Body of pancreas (tissue), 4 donors: ENCODE data around the gene TYRO3. TPM values are rescaled to one million over a fixed set of nuclear protein-coding genes. Genes with fewer than 3 reads are reported as not detected.
A peak's percentile ranks its signal among the peaks of the same experiment; 100 is the strongest.

ENCODE experiments used
- ATAC-seq: fragments of 150-250 bp; one replicate; pipeline ENCODE4 v1.9.1; 2016
- DNase-seq, 4 donors: peaks; one replicate each; pipeline ENCODE4 v3.0.0-alpha.2; 2019
- H3K27ac ChIP-seq, 4 donors: fragments of 200-600 bp; sonication (generic); 1 replicate in 3 of 4; 2 replicates in 1 of 4; pipeline versions ENCODE4 v1.5.1 to v1.6.1; 2016 to 2019; ENCODE audit warnings: mild to moderate bottlenecking in 1 of 4, mixed read lengths in 1 of 4, moderate library complexity in 1 of 4
- H3K27me3 ChIP-seq, 2 donors: fragments of 200-600 bp; sonication (generic); one replicate each; pipeline ENCODE4 v1.6.0; 2016; ENCODE audit warnings: mild to moderate bottlenecking in 1 of 2
- H3K36me3 ChIP-seq, 2 donors: fragments of 200-600 bp; sonication (generic); replicated peaks in 1 of 2; 2 replicates each; pipeline ENCODE4 v1.5.1; 2016; ENCODE audit warnings: low read depth in 2 of 2; ENCODE audit not compliant: insufficient read depth in 1 of 2
- H3K4me1 ChIP-seq: fragments of 200-600 bp; sonication (generic); one replicate; pipeline ENCODE4 v1.6.0; 2016
- H3K4me3 ChIP-seq, 2 donors: fragments of 200-600 bp; sonication (generic); 1 replicate in 1 of 2; 2 replicates in 1 of 2; pipeline ENCODE4 v1.5.1; 2016 to 2019
- H3K9me3 ChIP-seq, 3 donors: fragments of 200-600 bp; sonication (generic); 1 replicate in 2 of 3; 2 replicates in 1 of 3; pipeline ENCODE4 v1.5.1; 2016
- POLR2A ChIP-seq, 3 donors: fragments of 450-650 bp; IDR thresholded peaks; one replicate each; pipeline ENCODE4 v1.6.1; 2016; ENCODE audit warnings: antibody characterized with exemption in 3 of 3, mild to moderate bottlenecking in 2 of 3
- WGBS, 2 donors: methylation state at CpG; one replicate each; pipeline ENCODE4 v1.1.5; 2017; 5-methylcytosine and 5-hydroxymethylcytosine counted together
- intact Hi-C: fragments of 100-400 bp; cut with DNase I; formaldehyde crosslinking; loops from one replicate; pipeline ENCODE4 v1.15.1; 2023
- total RNA-seq, 2 donors: library from RNA; depleted of rRNA; stranded (reverse); fragments of >200 nt; gene quantifications; one replicate each; pipeline ENCODE4 v1.1.0, GENCODE V29; 2016
- TF ChIP-seq, protein P1 (sequence below), 7 experiments: fragments of 450-650 bp in 4 of 7; fragments of 200-600 bp in 3 of 7; sonication (generic) in 3 of 7; IDR thresholded peaks; one replicate each; pipeline ENCODE4 v1.5.1; 2016 to 2019; ENCODE audit warnings: antibody characterized with exemption in 7 of 7

The TYRO3 gene
- total RNA-seq, 2 donors from 2014 or later = 10.9 to 12.5 TPM

DNA sequence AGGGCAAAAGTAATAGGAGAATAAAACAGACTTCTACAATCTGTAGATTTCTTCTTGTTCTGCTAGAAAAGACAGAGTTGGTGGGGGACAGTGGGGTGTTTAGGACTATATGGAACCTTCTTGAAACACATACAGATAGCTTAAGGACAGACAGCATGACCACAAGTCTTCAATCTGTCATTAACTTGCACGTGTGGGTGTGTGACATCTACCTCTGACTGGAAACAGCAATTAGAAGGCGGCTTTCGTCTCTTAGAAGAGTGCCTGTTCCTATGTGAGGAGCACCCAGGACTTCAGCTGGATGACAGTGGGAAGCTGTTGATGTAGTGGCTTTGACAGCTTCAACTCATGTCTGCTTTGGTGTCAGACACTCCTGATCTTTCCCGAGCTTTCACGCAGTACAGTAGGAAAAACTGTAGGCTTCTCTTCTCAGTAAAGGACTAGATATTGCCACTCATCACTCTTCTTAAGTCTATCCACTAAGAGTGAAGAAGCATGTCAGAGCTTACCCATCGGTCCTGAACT, 44.5 kb downstream of the TYRO3 start:
- Histone ChIP-seq H3K36me3 (no peaks in the 10 kb centered on the region), H3K27me3 (no peaks in the 10 kb centered on the region), H3K4me3 (no peak overlapping the region), H3K9me3 (no peaks in the 10 kb centered on the region), H3K4me1 (peaks cover 5% of the 10 kb centered on the region), H3K27ac (no peak overlapping the region)
- TF ChIP-seq, protein P1, sequence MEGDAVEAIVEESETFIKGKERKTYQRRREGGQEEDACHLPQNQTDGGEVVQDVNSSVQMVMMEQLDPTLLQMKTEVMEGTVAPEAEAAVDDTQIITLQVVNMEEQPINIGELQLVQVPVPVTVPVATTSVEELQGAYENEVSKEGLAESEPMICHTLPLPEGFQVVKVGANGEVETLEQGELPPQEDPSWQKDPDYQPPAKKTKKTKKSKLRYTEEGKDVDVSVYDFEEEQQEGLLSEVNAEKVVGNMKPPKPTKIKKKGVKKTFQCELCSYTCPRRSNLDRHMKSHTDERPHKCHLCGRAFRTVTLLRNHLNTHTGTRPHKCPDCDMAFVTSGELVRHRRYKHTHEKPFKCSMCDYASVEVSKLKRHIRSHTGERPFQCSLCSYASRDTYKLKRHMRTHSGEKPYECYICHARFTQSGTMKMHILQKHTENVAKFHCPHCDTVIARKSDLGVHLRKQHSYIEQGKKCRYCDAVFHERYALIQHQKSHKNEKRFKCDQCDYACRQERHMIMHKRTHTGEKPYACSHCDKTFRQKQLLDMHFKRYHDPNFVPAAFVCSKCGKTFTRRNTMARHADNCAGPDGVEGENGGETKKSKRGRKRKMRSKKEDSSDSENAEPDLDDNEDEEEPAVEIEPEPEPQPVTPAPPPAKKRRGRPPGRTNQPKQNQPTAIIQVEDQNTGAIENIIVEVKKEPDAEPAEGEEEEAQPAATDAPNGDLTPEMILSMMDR (IDR thresholded peaks at IDR 0.05) = no peak
- TF ChIP-seq POLR2A (IDR thresholded peaks at IDR 0.05) = no peak
- ATAC-seq (no peak), DNase-seq (no peak)
- intact Hi-C loops = loop anchor here (10.0 kb wide), 1 partner anchor 201 kb away; no protein-coding TSS in a partner anchor
- 67 to 76% methylated on average over 4 to 6 of the region's 6 CpGs for WGBS, 2 donors

DNA sequence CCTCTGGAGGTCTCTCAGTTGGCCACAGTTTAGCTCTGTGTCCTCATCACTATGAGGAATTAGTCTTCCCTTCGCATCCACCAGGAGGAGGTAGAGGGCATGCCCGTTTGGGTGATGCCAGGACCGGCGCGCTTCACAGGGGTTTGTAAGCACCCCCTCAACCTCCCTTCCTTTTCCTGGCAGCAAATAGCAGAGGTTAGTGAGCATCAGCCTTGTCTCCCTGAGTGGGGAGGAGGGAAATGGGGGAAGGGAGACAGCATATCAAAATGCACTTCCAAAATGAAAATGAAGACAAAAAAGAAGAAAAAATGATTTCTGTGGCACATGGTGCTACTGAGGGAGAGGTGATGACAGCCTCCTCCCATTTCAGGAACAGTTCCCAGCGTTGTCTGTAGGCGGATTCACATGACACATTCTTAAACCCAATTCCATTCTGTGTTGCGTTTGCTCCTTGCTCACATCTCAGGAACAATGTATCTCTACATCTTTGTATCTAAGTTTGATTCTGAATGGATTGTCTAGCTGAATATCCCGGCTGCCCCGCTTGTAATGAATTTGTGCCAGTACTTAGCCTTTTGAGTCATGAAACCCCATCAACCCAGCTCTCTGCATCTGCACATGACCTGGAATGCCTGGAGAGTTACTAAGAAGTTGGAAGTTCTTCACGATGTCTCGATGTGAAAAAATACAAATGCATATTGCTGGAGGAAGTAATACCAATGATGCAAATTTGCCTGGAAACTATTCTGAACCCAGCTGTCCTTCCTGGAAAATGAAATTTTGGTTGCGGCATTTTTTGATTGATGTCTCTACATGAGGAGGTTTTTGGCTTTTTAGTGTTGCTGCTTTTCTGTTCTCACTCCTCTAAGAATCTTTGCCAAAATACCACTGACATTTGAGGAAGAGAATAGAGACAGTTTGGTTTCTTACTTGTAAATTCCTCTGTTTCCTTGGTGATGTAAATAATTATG, 45.2 kb downstream of the TYRO3 start:
- Histone ChIP-seq H3K4me3 (no peak overlapping the region), H3K4me1 (peaks cover 5% of the 10 kb centered on the region), H3K36me3 (no peaks in the 10 kb centered on the region), H3K9me3 (no peaks in the 10 kb centered on the region), H3K27me3 (no peaks in the 10 kb centered on the region), H3K27ac (no peak overlapping the region)
- TF ChIP-seq, protein P1 (IDR thresholded peaks at IDR 0.05) = peak; percentile 53 to 80 (median 73)
- TF ChIP-seq POLR2A (IDR thresholded peaks at IDR 0.05) = no peak
- peak; percentile 91 for ATAC-seq
- peak; percentile 58 to 73 (median 66) for DNase-seq
- intact Hi-C loops = loop anchor here (10.0 kb wide), 1 partner anchor 201 kb away; no protein-coding TSS in a partner anchor
- 18 to 20% methylated on average over 12 to 13 of the region's 13 CpGs for WGBS, 2 donors

DNA sequence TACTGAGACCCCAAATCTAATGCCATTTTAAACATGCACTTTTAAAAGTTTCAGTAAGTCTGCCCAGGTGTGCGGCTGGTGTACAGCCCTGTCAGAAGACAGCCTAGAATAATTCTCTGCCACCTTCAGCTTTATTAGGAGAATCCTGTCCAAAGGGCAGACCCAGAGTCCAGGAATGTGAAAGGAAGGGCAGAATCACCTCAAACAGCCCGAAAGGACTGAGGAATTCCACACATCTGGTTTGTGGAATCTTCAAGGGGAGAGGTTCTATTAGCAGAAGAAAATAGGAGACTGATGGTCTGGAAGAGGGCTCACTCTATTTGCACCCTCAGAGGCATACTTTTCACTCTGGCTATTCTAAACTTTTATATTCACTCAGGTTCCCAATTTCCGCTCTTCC, 46.6 kb downstream of the TYRO3 start:
- Histone ChIP-seq H3K4me1 (peaks cover 5% of the 10 kb centered on the region), H3K4me3 (no peak overlapping the region), H3K27ac (no peak overlapping the region), H3K9me3 (no peaks in the 10 kb centered on the region), H3K36me3 (no peaks in the 10 kb centered on the region), H3K27me3 (no peaks in the 10 kb centered on the region)
- intact Hi-C loops = loop anchor here (10.0 kb wide), 1 partner anchor 199 kb away; no protein-coding TSS in a partner anchor
- DNase-seq (no peak), ATAC-seq (no peak)
- TF ChIP-seq, protein P1 (IDR thresholded peaks at IDR 0.05) = no peak
- no peak for TF ChIP-seq POLR2A (IDR thresholded peaks at IDR 0.05)
- WGBS, 2 donors = 73 to 83% methylated on average over 3 of the region's 3 CpGs

DNA sequence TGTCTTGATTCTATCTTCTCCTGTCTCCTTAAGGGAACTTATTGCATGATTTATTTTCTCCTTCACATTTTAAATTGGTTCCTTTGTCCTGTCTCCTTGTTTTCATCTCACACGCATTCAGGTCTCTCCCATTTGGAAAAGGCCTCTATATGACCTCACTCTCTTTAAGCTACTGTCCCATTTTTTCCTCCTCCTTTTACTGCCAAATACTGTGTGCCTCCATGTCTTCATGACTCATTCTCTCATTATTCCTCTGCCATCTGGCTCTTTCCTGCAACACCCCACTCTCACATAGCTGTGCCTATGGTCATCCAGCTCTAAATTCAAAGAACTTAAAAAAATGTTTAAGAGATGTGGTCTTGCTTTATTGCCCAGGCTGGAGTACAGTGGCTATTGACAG, 48.0 kb downstream of the TYRO3 start:
- ATAC-seq (no peak), DNase-seq (no peak)
- H3K27me3 ChIP-seq = no peaks in the 10 kb centered on the region
- peaks cover 5% of the 10 kb centered on the region for H3K4me1 ChIP-seq
- H3K9me3 ChIP-seq = no peaks in the 10 kb centered on the region
- no peaks in the 10 kb centered on the region for H3K36me3 ChIP-seq
- no peak overlapping the region for H3K4me3 ChIP-seq
- TF ChIP-seq, protein P1 (IDR thresholded peaks at IDR 0.05) = no peak
- TF ChIP-seq POLR2A (IDR thresholded peaks at IDR 0.05) = no peak
- WGBS, 2 donors = 92 to 100% methylated on average over 1 of the region's 1 CpG
- no peak overlapping the region for H3K27ac ChIP-seq
- intact Hi-C loops = loop anchor here (10.0 kb wide), 1 partner anchor 198 kb away; no protein-coding TSS in a partner anchor
